Measurements from ENCODE around the gene KCTD6.

KCTD6 gene

DNA sequence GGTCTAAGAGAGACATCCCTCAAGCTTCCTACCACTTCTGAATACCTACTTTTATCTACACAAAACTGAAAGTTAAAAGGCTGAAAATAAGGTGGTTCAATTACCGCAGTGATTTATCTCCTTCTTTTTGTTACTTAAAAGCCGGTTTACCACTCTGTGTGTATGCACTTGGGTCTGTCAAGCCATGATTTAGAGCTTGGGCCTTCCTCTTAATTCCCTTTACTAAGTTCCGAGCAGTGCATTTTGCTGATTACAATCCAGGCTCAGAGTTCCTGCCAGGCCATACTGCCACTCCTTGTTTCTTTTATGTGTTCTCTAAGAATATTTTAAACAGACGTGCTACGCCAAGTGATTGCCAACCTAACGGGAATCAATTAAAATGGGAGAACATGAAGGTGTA is 16.5 kb downstream of the KCTD6 start:
- Histone ChIP-seq H3K36me3 (peaks cover 3% of the 10 kb centered on the region; the same call in 1 of the 2 replicates), H3K4me3 (ENCODE audit: low read depth, low read length) (no peak overlapping the region), H3K9me3 (ENCODE audit: severe bottlenecking) (no peaks in the 10 kb centered on the region), H3K27me3 (ENCODE audit: insufficient read depth, low read depth, severe bottlenecking) (no peaks in the 10 kb centered on the region), H3K27ac (peak overlapping the region; percentile 13)
- TF ChIP-seq, protein P1, sequence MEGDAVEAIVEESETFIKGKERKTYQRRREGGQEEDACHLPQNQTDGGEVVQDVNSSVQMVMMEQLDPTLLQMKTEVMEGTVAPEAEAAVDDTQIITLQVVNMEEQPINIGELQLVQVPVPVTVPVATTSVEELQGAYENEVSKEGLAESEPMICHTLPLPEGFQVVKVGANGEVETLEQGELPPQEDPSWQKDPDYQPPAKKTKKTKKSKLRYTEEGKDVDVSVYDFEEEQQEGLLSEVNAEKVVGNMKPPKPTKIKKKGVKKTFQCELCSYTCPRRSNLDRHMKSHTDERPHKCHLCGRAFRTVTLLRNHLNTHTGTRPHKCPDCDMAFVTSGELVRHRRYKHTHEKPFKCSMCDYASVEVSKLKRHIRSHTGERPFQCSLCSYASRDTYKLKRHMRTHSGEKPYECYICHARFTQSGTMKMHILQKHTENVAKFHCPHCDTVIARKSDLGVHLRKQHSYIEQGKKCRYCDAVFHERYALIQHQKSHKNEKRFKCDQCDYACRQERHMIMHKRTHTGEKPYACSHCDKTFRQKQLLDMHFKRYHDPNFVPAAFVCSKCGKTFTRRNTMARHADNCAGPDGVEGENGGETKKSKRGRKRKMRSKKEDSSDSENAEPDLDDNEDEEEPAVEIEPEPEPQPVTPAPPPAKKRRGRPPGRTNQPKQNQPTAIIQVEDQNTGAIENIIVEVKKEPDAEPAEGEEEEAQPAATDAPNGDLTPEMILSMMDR (IDR thresholded peaks at IDR 0.05; ENCODE audit: low read depth, low read length): no peak
- DNase-seq: peak; percentile 63

GRCh38 chr3:58514405-58514804 is 22.5 kb downstream of the KCTD6 start:
- Histone ChIP-seq H3K27ac (no peak overlapping the region), H3K36me3 (no peaks in the 10 kb centered on the region), H3K4me3 (ENCODE audit: low read depth, low read length) (no peak overlapping the region), H3K9me3 (ENCODE audit: severe bottlenecking) (no peaks in the 10 kb centered on the region), H3K27me3 (ENCODE audit: insufficient read depth, low read depth, severe bottlenecking) (no peaks in the 10 kb centered on the region)
- TF ChIP-seq, protein P1 (IDR thresholded peaks at IDR 0.05; ENCODE audit: low read depth, low read length): no peak
- no peak for DNase-seq

DNA sequence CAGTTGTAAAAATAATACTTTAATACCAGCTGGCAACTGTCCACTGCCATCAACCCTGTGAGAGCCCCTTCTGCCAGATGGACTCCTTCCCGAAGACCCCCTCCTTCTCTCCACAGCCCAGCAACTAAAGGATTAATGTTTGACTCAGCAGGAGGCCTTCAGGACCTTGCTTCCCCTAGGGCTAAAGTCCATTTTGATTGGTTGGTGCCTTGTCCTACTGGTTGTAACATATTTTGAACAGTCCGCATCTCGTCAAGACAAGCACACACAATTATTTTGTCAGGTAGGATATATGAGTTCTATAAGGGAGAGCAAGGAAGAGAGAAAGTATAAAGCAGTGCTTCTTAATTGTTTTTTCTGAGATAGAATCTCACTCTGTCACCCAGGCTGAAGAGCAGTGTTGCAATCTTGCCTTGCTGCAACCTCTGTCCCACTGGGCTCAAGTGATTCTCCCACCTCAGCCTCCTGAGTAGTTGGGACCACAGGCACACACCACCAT is 26.4 kb downstream of the KCTD6 start:
- no peaks in the 10 kb centered on the region for H3K27me3 ChIP-seq (ENCODE audit: insufficient read depth, low read depth, severe bottlenecking)
- TF ChIP-seq, protein P1 (IDR thresholded peaks at IDR 0.05; ENCODE audit: low read depth, low read length): no peak
- H3K36me3 ChIP-seq: no peaks in the 10 kb centered on the region
- no peak overlapping the region for H3K4me3 ChIP-seq (ENCODE audit: low read depth, low read length)
- DNase-seq: peak; percentile 90
- peak overlapping the region; percentile 76 for H3K27ac ChIP-seq
- H3K9me3 ChIP-seq (ENCODE audit: severe bottlenecking): no peaks in the 10 kb centered on the region

DNA sequence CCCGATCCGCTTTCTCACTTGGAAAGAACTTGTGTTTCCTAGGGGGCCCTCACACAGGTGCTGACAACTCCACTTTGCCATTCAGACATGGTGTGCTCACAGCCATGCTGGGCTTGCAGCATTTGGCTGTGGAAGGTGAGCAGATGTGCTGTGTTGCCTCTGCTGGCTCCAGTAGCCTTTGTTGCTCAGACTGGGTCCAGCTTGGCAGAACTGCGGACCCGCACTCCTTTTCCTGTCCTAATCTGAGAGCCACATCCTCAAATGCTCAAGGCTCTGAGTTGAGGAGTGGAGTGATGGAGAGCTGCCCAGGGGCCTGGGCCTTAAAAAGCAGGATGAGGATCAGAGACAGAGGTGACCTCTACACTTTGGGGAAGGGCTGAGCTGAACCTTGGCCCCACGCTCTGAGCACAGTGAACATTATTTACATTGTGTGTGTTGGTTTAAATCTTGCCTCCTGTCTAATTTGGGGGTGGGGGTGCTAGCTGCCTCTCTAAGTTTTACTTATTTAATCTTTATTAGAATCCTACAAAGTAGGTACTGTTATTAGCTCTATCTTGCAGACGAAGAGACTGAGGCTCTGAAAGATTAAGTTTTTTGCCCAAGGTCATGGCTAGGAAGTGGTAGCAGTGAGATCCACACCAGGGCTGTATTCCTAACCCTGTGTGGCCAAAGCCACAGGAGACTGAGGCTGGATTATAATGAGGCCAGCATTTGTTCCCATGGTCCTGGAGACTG is 27.9 kb downstream of the KCTD6 start:
- Histone ChIP-seq H3K27ac (peak overlapping the region; percentile 76), H3K9me3 (ENCODE audit: severe bottlenecking) (no peaks in the 10 kb centered on the region), H3K4me3 (ENCODE audit: low read depth, low read length) (no peak overlapping the region), H3K36me3 (no peaks in the 10 kb centered on the region), H3K27me3 (ENCODE audit: insufficient read depth, low read depth, severe bottlenecking) (no peaks in the 10 kb centered on the region)
- DNase-seq: no peak
- TF ChIP-seq, protein P1 (IDR thresholded peaks at IDR 0.05; ENCODE audit: low read depth, low read length): no peak

- no peaks in the 10 kb centered on the region for H3K36me3 ChIP-seq
- H3K27me3 ChIP-seq (ENCODE audit: insufficient read depth, low read depth, severe bottlenecking): no peaks in the 10 kb centered on the region
- TF ChIP-seq, protein P1 (IDR thresholded peaks at IDR 0.05; ENCODE audit: low read depth, low read length): peak; percentile 26; the same call in 1 of the 2 replicates
- peak; percentile 94 for DNase-seq
- H3K27ac ChIP-seq: peak overlapping the region; percentile 76
- H3K9me3 ChIP-seq (ENCODE audit: severe bottlenecking): no peaks in the 10 kb centered on the region
- H3K4me3 ChIP-seq (ENCODE audit: low read depth, low read length): no peak overlapping the region
These were observed 28.8 kb downstream of the KCTD6 start for GRCh38 chr3:58520403-58521335.
